Prostate gland (tissue), 2 donors: Measurements from ENCODE around the gene CARD19. TPM values are rescaled to one million over a fixed set of nuclear protein-coding genes. Genes with fewer than 3 reads are reported as not detected.
"Not testable (repeated sequence)": the region's sequence is repeated elsewhere in the genome, so short reads cannot be mapped to it uniquely, and the experiment has no call there.

Source experiments
- DNase-seq: peaks from one replicate; pipeline ENCODE4 v3.0.0-alpha.2; 2019; ENCODE audit warnings: low spot score
- H3K27ac ChIP-seq, 2 donors: fragments of 200-600 bp; sonication (generic); 2 replicates each; pipeline ENCODE4 v1.5.1; 2017 to 2019
- H3K27me3 ChIP-seq: fragments of 200-600 bp; sonication (generic); replicated peaks from 2 replicates; pipeline ENCODE4 v1.5.1; 2019; ENCODE audit not compliant: insufficient read depth
- H3K36me3 ChIP-seq, 2 donors: fragments of 200-600 bp; sonication (generic); 1 replicate in 1 of 2; 2 replicates in 1 of 2; pipeline versions ENCODE4 v1.5.1 to v1.8.1; 2017 to 2019
- H3K4me1 ChIP-seq: fragments of 200-600 bp; sonication (generic); replicated peaks from 2 replicates; pipeline ENCODE4 v1.5.1; 2019
- H3K4me3 ChIP-seq, 2 donors: fragments of 200-600 bp; sonication (generic); 2 replicates each; pipeline ENCODE4 v1.5.1; 2017 to 2019
- H3K9me3 ChIP-seq: fragments of 200-600 bp; sonication (generic); 2 replicates; pipeline ENCODE4 v1.5.1; 2017
- CTCF ChIP-seq, 4 experiments: fragments of 200-600 bp in 2 of 4; fragments of 450-650 bp in 2 of 4; sonication (generic) in 2 of 4; IDR thresholded peaks; 1 replicate in 3 of 4; 2 replicates in 1 of 4; pipeline ENCODE4 v1.5.1; 2016 to 2019; ENCODE audit warnings: antibody characterized with exemption in 4 of 4, mild to moderate bottlenecking in 2 of 4, moderate library complexity in 2 of 4
- POLR2A ChIP-seq: fragments of 450-650 bp; IDR thresholded peaks from one replicate; pipeline ENCODE4 v1.6.1; 2016; ENCODE audit warnings: antibody characterized with exemption, mild to moderate bottlenecking
- POLR2AphosphoS5 ChIP-seq: sonication (generic); formaldehyde crosslinking; IDR thresholded peaks from one replicate; pipeline ENCODE4 v1.6.1; 2017; ENCODE audit warnings: antibody characterized with exemption
- WGBS: methylation state at CpG from one replicate; pipeline ENCODE4 v1.1.5; 2018; 5-methylcytosine and 5-hydroxymethylcytosine counted together
- intact Hi-C: fragments of 100-400 bp; cut with DNase I; formaldehyde crosslinking; loops from one replicate; pipeline ENCODE4 v1.14.2; 2022
- total RNA-seq, 2 donors: library from RNA; depleted of rRNA; stranded (reverse); fragments of >200 nt; gene quantifications; one replicate each; pipeline ENCODE4 v1.1.0, GENCODE V29; 2016

Gene CARD19
- total RNA-seq, 2 donors from 2014 or later: 41.9 to 111 TPM

- Histone ChIP-seq H3K36me3 (peaks cover 0 to 3% of the 10 kb centered on the region in 2 donors), H3K27ac (no peak overlapping the region), H3K4me3 (no peak overlapping the region), H3K9me3 (no peaks in the 10 kb centered on the region), H3K27me3 (no peaks in the 10 kb centered on the region), H3K4me1 (no peaks in the 10 kb centered on the region)
- intact Hi-C loops: loop anchor here (5.0 kb wide), 1 partner anchor 194 kb away; no protein-coding TSS in a partner anchor
- WGBS: 92% methylated on average over 13 of the region's 13 CpGs
- TF ChIP-seq POLR2A: no peak
- TF ChIP-seq POLR2AphosphoS5: no peak
- no peak for TF ChIP-seq CTCF (IDR thresholded peaks at IDR 0.05)
- DNase-seq: no peak
Measured at GRCh38 chr9:93112864-93113389, 16.9 kb downstream of the CARD19 start.

- 80% methylated on average over 16 of the region's 17 CpGs for whole genome bisulfite sequencing
- no peaks in the 10 kb centered on the region for H3K27me3 ChIP-seq
- intact Hi-C loops: loop anchor here (5.0 kb wide), 1 partner anchor 193 kb away; no protein-coding TSS in a partner anchor
- H3K36me3 ChIP-seq: no peaks in the 10 kb centered on the region
- no peak overlapping the region for H3K4me3 ChIP-seq
- no peak overlapping the region for H3K27ac ChIP-seq
- TF ChIP-seq POLR2A: no peak
- TF ChIP-seq CTCF (IDR thresholded peaks at IDR 0.05): no peak
- no peak for TF ChIP-seq POLR2AphosphoS5
- no peak for DNase-seq
- no peaks in the 10 kb centered on the region for H3K9me3 ChIP-seq
- H3K4me1 ChIP-seq: no peaks in the 10 kb centered on the region
Measured at GRCh38 chr9:93114169-93114983, 18.4 kb downstream of the CARD19 start.

GRCh38 chr9:93114984-93115335 lies 18.9 kb downstream of the CARD19 start:
- intact Hi-C loops: loop anchor here (5.0 kb wide), 1 partner anchor 192 kb away; no protein-coding TSS in a partner anchor
- 77% methylated on average over 5 of the region's 5 CpGs for WGBS
- TF ChIP-seq POLR2AphosphoS5: no peak
- no peak for DNase-seq
- Histone ChIP-seq H3K36me3 (no peaks in the 10 kb centered on the region), H3K27me3 (no peaks in the 10 kb centered on the region), H3K4me1 (no peaks in the 10 kb centered on the region), H3K9me3 (no peaks in the 10 kb centered on the region), H3K4me3 (no peak overlapping the region), H3K27ac (no peak overlapping the region)

GRCh38 chr9:93115486-93116071 lies 19.6 kb downstream of the CARD19 start:
- WGBS: 41% methylated on average over 2 of the region's 3 CpGs
- no peaks in the 10 kb centered on the region for H3K4me1 ChIP-seq
- no peak overlapping the region for H3K27ac ChIP-seq
- no peaks in the 10 kb centered on the region for H3K27me3 ChIP-seq
- H3K36me3 ChIP-seq: no peaks in the 10 kb centered on the region
- no peak overlapping the region for H3K4me3 ChIP-seq
- TF ChIP-seq POLR2AphosphoS5 (no peak), POLR2A (no peak), CTCF (IDR thresholded peaks at IDR 0.05) (no peak)
- H3K9me3 ChIP-seq: no peaks in the 10 kb centered on the region
- intact Hi-C loops: no loop called here
- DNase-seq: no peak

- no peak for TF ChIP-seq POLR2A
- TF ChIP-seq POLR2AphosphoS5: no peak
- TF ChIP-seq CTCF (IDR thresholded peaks at IDR 0.05): no peak
- H3K27me3 ChIP-seq: no peaks in the 10 kb centered on the region
- intact Hi-C loops: no loop called here
- H3K4me3 ChIP-seq: no peak overlapping the region
- DNase-seq: no peak
- no peak overlapping the region for H3K27ac ChIP-seq
- 72% methylated on average over 17 of the region's 17 CpGs for WGBS
- no peaks in the 10 kb centered on the region for H3K4me1 ChIP-seq
- H3K36me3 ChIP-seq: no peaks in the 10 kb centered on the region
- H3K9me3 ChIP-seq: no peaks in the 10 kb centered on the region
Measured at GRCh38 chr9:93116072-93116961, 20.3 kb downstream of the CARD19 start.

GRCh38 chr9:93117521-93117920 lies 21.5 kb downstream of the CARD19 start:
- WGBS: 90% methylated on average over 9 of the region's 9 CpGs
- H3K36me3 ChIP-seq, DNase-seq, H3K9me3 ChIP-seq, H3K27ac ChIP-seq, H3K27me3 ChIP-seq, H3K4me3 ChIP-seq, intact Hi-C loops, H3K4me1 ChIP-seq: not testable (repeated sequence)
